Dedifferentiated amniotic fluid mesenchymal stem cell (primary cell): ENCODE data around the gene CRABP1.

Experiments
- DNase-seq: peaks from one replicate; pipeline ENCODE4 v3.0.0-alpha.2; 2016; ENCODE audit errors: extremely low spot score

Gene CRABP1

GRCh38 chr15:78317145-78317836 lies 22.9 kb upstream of the CRABP1 start:
- no peak for DNase-seq

DNA sequence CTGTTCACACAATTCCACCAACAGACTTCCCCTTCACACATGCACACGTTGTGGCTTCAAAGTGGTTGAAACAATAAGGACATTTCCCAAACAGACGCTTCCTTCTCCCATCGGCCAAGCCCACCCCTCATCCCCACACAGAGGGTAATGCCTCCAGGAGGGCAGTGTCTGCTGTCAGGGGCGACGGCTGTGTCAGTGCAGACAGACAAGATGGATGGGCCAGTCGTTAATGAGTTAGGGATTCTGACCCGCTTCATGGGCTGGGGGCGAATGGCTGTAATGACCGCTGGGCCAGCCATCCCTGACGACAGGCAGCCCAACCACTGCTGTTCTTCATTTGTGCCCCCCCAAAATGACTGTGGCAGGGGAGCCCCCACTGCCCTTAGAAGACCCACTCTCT lies 20.6 kb upstream of the CRABP1 start:
- DNase-seq: no peak

- no peak for DNase-seq
These were observed 20.0 kb upstream of the CRABP1 start for GRCh38 chr15:78320183-78320582.

GRCh38 chr15:78321041-78321570 lies 19.0 kb upstream of the CRABP1 start:
- no peak for DNase-seq

- DNase-seq: no peak
These were observed 18.4 kb upstream of the CRABP1 start for GRCh38 chr15:78321786-78322185.

DNA sequence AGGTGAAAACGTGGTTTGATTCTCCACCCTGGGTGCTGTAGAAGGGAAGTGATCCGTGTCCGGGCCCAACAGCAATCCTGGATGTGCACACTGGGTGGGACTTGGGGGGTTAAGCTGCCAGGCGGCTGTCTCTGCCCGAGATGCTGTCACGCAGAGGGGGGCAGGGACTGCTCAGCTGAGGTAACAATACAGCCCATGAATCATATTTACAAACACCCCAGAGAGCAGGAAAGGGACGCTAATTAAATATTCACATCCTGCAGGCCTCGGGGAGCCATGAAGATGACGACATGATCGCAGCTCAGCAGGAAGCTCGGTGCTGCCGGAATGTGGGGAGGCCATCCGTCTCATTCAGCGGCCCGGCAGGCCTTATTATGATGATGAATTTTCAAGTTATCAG lies 17.9 kb upstream of the CRABP1 start:
- DNase-seq: no peak

DNA sequence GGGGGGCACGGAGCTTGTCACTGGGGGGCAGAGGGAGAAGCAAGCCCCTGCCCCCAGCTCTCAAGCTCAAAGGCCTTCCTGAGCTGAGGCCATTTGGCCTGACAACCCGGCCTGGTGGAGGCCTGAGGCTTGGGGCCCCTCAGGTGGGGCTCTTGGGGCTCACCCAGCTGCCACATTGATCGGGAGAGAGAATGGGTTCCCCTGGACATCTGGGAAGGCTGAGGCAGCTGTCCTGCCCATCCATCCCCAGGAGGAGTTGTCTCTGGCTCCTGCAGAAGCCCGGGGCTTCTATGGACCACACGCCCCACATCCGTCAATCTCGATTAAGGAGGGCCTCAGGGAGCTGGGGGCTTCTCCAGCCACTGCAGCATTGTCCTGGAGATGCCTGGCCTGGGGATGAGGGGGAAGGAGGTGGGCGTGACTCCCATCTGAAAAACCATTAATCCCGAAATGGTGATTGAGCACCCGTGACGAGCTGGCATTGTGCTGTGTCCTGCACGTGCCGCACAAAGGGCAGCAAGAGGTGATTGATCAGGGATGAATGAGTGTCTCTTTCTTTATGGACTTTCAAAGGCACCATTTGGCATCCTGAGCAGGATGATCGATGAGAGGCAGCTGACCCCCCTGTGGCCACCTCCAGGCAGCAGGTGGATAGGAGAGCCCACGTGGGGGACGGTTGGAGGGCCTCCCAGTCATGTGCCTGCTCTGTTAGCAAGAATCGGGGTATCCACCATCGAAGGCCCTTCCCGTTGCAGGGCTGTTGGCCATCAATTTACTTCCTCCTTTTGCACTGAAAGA lies 17.2 kb upstream of the CRABP1 start:
- no peak for DNase-seq

DNA sequence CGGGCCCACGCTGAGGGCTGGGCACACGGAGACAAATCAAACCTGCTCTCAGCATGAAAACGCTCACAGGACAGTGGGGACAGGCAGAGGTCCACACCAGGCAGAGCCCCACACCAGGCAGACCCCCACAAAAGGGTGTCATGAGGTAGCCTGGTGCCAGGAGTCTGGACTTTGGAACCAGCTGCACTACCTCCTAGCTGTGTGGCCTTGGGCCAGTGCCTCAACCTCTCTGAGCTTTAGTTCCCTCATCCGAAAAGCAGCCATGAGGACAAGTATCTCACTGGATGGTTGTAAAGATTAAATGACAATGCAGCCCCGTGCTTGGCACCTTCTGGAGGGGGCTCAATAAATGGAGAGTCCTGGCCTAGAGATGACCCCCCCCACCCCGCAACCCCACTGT lies 16.5 kb upstream of the CRABP1 start:
- DNase-seq: no peak

DNA sequence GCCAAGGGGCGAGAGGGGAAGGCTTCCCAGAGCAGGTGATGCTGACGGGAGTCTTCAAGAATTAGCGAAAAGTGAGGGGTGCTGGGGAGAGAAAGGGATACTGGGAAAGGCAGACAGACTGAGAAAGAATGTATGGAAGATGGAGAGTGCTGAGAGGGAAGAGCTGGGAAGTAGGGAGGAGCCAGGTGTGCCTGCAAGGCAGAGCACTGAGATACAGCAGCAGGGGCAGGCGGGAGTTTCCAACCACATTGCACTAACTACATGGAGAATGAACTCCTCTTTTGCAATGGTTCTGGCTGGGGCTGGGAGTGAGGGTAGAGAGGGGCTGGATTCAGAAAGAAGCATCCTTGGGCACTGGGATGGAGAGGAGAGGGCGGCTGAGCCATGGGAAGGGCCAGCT lies 16.0 kb upstream of the CRABP1 start:
- no peak for DNase-seq

- peak; percentile 26 for DNase-seq
These were observed 14.9 kb upstream of the CRABP1 start for GRCh38 chr15:78325092-78325843.

- DNase-seq: no peak
These were observed 12.7 kb upstream of the CRABP1 start for GRCh38 chr15:78327466-78327865.

- no peak for DNase-seq
These were observed 10.5 kb upstream of the CRABP1 start for GRCh38 chr15:78329625-78330024.

- DNase-seq: no peak
These were observed 5.3 kb upstream of the CRABP1 start for GRCh38 chr15:78334845-78335244.

DNA sequence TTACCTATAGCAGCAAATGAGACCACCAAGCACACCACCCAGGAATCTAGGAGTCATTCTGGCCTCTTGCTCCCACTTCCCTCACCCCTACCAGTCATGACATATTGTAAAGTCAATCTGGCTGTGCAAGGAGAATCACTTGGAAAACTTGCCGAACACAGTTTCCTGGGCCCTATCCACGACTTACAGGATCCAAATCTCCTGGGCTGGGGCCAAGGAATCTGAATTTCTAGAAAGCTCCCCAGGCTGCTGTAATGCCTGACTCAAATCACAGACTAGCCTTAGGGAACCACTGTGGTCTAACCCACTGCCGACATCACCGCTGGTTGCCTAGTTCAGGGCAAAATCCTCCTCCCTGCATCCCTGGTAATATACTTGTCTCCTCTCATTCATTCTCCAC lies 4.2 kb upstream of the CRABP1 start:
- no peak for DNase-seq

DNA sequence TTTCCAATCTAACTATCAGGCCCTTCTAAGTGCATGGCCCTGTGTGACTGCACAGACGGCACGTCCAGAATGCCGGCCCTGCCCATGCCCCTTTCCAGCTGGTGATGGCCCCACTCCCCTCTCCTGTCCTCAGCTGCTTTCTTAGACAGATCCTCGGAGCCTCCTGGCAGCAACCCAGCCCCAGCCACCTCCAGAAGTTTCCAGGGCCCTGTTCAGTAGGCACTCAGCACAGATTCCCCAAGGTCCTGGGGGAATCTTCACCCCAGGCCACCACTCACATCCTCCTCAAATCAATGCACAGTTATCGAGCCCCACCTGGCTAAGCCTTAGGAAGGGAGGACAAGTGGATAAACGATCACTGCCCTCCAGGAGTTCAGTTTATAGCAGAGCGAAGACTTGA lies 1.4 kb upstream of the CRABP1 start:
- no peak for DNase-seq

DNA sequence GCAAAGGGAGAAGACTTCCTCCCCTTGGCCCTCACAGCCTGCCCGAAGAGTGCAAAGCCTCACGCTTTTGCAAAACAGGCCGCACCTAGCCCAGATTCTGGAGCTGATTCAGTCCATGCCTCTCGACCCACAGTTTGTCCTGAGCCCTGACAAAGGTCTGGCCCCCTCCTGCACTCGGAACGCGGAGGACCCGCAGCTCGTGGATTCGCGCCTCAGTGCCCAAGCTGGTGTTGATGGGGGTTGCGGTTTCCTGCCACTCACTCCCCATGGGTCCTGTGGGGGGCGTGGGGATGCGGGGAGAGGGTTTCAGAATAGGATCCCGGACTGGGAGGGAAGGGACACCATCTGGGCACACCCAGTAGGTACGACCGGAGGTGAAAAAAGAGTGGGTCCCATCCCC lies 594 bp upstream of the CRABP1 start:
- DNase-seq: no peak

- DNase-seq: no peak
These were observed 1.2 kb downstream of the CRABP1 start for GRCh38 chr15:78341057-78341987.

- no peak for DNase-seq
These were observed 1.9 kb downstream of the CRABP1 start for GRCh38 chr15:78342021-78342420.

- DNase-seq: no peak
These were observed 3.3 kb downstream of the CRABP1 start for GRCh38 chr15:78343276-78344060.

GRCh38 chr15:78345396-78346125 lies 5.4 kb downstream of the CRABP1 start:
- DNase-seq: no peak
